Dendritic cell treated with granulocyte-macrophage colony-stimulating factor and Interleukin-4, amounts not matched to agents 40 ng/mL and 50 ng/mL, for 4 days (primary cell): ENCODE results near the gene EFHD2.

Source experiments
- H3K27ac Mint-ChIP-seq: one replicate; pipeline ENCODE4 v1.8.0; 2022; ENCODE audit warnings: mild to moderate bottlenecking, mixed read lengths
- H3K27me3 Mint-ChIP-seq: one replicate; pipeline ENCODE4 v1.8.0; 2022; ENCODE audit warnings: mild to moderate bottlenecking, mixed read lengths
- H3K36me3 Mint-ChIP-seq: one replicate; pipeline ENCODE4 v1.8.0; 2022; ENCODE audit warnings: low read depth, mixed read lengths
- H3K4me1 Mint-ChIP-seq: one replicate; pipeline ENCODE4 v1.8.0; 2022; ENCODE audit warnings: low read depth, mixed read lengths
- H3K4me3 Mint-ChIP-seq: one replicate; pipeline ENCODE4 v1.8.0; 2022; ENCODE audit warnings: mild to moderate bottlenecking, moderate library complexity, mixed read lengths
- H3K9me3 Mint-ChIP-seq: one replicate; pipeline ENCODE4 v1.8.0; 2022; ENCODE audit warnings: mixed read lengths
- intact Hi-C: fragments of 100-400 bp; cut with micrococcal nuclease; formaldehyde crosslinking; loops from one replicate; pipeline ENCODE4 v1.15.0; 2022

Gene EFHD2

GRCh38 chr1:15412175-15412800, 2.6 kb downstream of the EFHD2 start:
- Mint-ChIP-seq H3K27me3 (peaks cover 9% of the 10 kb centered on the region), H3K36me3 (peaks cover 78% of the 10 kb centered on the region)

GRCh38 chr1:15412843-15413242, 3.2 kb downstream of the EFHD2 start:
- intact Hi-C loops = no loop called here
- H3K36me3 Mint-ChIP-seq = peaks cover 84% of the 10 kb centered on the region
- H3K27ac Mint-ChIP-seq = peak overlapping the region; percentile 97
- H3K4me1 Mint-ChIP-seq = peaks cover 64% of the 10 kb centered on the region
- H3K27me3 Mint-ChIP-seq = peaks cover 9% of the 10 kb centered on the region
- H3K4me3 Mint-ChIP-seq = peak overlapping the region; percentile 95
- no peaks in the 10 kb centered on the region for H3K9me3 Mint-ChIP-seq

More at GRCh38 chr1:15412175-15412800, 2.6 kb downstream of the EFHD2 start:
- no peaks in the 10 kb centered on the region for H3K9me3 Mint-ChIP-seq
- intact Hi-C loops = no loop called here
- H3K4me3 Mint-ChIP-seq = peak overlapping the region; percentile 95
- peak overlapping the region; percentile 97 for H3K27ac Mint-ChIP-seq
- H3K4me1 Mint-ChIP-seq = peaks cover 59% of the 10 kb centered on the region

DNA sequence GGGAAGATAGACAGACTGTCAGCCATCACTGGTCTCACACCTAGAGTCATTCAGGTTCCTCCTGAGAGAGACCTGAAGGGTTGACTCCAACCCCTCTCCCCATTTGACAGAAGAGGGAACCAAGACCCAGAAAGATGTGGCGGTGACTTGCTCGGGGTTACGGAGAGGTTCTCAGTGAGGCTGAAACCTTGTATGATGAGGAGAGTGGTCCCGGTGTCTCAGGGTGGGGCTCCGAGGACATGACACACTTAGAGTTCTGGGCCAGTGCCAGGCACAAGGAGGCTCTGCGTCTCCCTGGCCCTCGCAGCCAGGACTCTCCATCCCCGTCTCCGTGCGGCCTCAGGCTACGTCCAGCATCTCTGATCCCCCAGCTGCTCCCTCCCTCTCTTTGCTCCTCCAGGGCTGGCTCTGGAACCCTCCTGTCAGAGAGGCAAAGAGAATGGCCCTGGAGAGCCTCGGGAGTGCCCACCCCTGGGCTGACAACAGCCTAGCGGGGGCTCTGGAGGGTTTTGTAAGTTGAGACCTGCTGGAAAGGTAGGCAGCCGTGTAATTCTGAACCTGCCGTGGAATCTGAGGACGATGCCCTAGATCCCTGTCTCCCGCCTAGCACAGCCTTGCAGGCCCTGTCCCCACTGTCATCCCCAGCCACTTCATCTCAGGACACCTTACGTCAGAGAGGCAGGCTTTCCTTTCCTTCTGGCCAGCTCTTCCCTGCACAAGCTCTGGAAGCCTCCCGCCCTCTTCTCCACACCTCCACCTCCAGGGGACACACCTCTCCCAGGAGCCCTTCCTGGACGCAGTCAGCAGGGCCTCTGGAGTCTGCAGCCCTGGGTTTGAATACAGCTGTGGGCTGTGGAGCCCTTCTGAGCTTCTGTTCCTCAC, 4.1 kb downstream of the EFHD2 start:
- Mint-ChIP-seq H3K27ac (peak overlapping the region; percentile 97), H3K4me3 (peak overlapping the region; percentile 95), H3K27me3 (peaks cover 5% of the 10 kb centered on the region), H3K36me3 (peaks cover 89% of the 10 kb centered on the region), H3K4me1 (peaks cover 69% of the 10 kb centered on the region), H3K9me3 (no peaks in the 10 kb centered on the region)
- intact Hi-C loops = no loop called here

DNA sequence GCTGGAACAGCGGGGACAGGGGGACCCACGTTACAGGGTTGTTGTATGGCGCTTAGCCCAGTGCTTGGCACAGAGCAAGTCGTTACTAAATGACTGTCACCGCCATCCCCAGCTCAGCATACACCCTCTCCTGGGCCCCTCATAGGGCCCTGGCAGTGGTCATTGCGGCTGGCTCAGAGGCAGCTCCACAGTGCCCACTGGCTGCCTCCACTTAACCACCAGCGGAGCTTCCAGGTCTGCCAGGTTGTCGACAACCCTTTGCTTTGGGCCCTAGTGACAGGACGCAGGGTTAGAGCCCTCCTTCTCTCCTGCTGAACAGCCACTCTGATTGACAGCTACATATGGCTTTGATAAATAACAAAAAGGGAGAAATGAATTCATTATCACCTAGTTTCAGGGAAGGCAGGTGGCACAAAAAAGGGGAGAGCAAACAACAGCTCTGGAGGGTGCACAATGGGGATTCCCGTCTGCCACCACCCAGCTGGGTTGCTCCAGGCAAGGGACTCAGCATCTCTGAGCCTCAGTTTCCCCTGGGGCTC, 4.8 kb downstream of the EFHD2 start:
- peak overlapping the region; percentile 95 for H3K4me3 Mint-ChIP-seq

DNA sequence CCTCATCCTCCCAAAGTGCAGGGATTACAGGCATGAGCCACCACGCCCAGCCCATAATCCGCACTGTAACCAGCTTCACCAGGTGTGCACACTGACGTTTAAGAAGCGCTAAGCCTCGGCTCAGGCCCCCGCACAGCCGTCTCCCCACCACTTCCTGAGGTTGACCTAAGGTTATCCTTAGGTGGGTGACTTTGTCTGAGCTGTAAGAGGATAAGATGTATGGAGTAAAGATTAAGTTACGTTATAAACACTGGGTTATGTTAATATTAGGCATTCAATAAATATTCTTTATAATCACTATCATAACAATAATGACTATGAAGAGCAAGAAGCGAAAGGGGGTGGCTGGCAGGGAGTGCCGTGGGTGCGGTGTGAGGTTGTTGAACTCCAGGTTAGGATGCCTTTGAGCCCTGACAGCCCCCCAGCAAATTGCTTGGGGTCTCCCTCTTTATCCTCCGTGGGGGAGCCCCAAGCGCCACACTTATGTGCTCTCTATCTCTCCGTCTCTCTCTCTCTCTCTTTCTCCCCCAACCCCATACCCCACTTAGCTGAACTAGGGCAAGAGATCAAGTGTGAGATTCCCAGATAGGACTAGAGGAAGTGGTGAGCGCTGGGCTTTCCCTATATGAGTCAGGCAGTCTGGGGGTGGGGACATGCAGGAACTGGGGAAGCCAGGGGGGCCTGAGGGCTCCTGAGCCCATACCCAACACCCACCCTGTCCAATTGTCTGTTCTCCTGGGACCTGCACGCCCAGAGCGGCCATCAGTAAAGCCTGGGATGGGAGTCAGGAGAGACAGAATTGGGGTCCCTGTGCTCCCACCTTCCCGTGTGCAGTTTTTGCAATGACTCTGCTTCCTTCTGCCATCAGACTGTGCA, 7.6 kb downstream of the EFHD2 start:
- H3K27ac Mint-ChIP-seq = peak overlapping the region; percentile 97
- H3K9me3 Mint-ChIP-seq = no peaks in the 10 kb centered on the region
- H3K36me3 Mint-ChIP-seq = peaks cover 96% of the 10 kb centered on the region
- H3K4me1 Mint-ChIP-seq = peaks cover 90% of the 10 kb centered on the region
- no peaks in the 10 kb centered on the region for H3K27me3 Mint-ChIP-seq
- intact Hi-C loops = loop anchor here (2.0 to 5.0 kb wide), 3 partner anchors 14 to 88 kb away; no protein-coding TSS in a partner anchor
- peak overlapping the region; percentile 75 for H3K4me3 Mint-ChIP-seq

More for the DNA sequence above, 4.8 kb downstream of the EFHD2 start:
- H3K27ac Mint-ChIP-seq = peak overlapping the region; percentile 97
- H3K36me3 Mint-ChIP-seq = peaks cover 96% of the 10 kb centered on the region
- intact Hi-C loops = no loop called here
- H3K27me3 Mint-ChIP-seq = no peaks in the 10 kb centered on the region
- H3K9me3 Mint-ChIP-seq = no peaks in the 10 kb centered on the region
- H3K4me1 Mint-ChIP-seq = peaks cover 71% of the 10 kb centered on the region

- Mint-ChIP-seq H3K4me1 (peaks cover 90% of the 10 kb centered on the region), H3K27ac (peak overlapping the region; percentile 97), H3K9me3 (no peaks in the 10 kb centered on the region), H3K4me3 (peak overlapping the region; percentile 48), H3K27me3 (no peaks in the 10 kb centered on the region), H3K36me3 (peaks cover 96% of the 10 kb centered on the region)
- intact Hi-C loops = loop anchor here (5.0 kb wide), 1 partner anchor 77 kb away; no protein-coding TSS in a partner anchor
These were observed 9.3 kb downstream of the EFHD2 start for GRCh38 chr1:15418806-15419515.

- H3K27ac Mint-ChIP-seq = peak overlapping the region; percentile 69
- H3K36me3 Mint-ChIP-seq = peaks cover 96% of the 10 kb centered on the region
- no peaks in the 10 kb centered on the region for H3K9me3 Mint-ChIP-seq
- H3K27me3 Mint-ChIP-seq = no peaks in the 10 kb centered on the region
- peak overlapping the region; percentile 44 for H3K4me3 Mint-ChIP-seq
- H3K4me1 Mint-ChIP-seq = peaks cover 93% of the 10 kb centered on the region
- intact Hi-C loops = no loop called here
These were observed 11.3 kb downstream of the EFHD2 start for GRCh38 chr1:15420853-15421465.

DNA sequence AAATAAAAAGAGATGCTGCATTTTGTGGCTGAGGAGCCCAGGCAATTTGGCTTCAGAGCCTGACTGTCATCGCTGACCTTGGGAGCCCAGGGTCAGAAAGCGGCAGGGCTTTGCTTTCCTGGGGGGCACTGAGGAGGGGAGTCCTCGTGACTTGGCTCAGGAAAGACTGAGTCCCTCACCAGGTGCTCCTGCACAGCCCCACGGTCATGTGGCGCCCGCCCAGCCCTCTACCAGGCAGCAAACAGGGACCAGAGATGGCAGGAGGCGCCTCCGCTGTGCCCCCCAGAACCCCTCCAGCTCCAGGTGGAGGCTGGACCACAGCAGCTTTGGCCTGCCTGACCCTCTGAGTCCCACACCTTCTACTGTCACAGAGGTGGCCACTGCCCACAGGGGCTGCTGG, 13.2 kb downstream of the EFHD2 start:
- Mint-ChIP-seq H3K36me3 (peaks cover 96% of the 10 kb centered on the region), H3K4me1 (peaks cover 93% of the 10 kb centered on the region), H3K4me3 (no peak overlapping the region), H3K27me3 (no peaks in the 10 kb centered on the region), H3K9me3 (no peaks in the 10 kb centered on the region), H3K27ac (peak overlapping the region; percentile 77)
- intact Hi-C loops = no loop called here

- peak overlapping the region; percentile 77 for H3K27ac Mint-ChIP-seq
- no peak overlapping the region for H3K4me3 Mint-ChIP-seq
- no peaks in the 10 kb centered on the region for H3K9me3 Mint-ChIP-seq
- intact Hi-C loops = no loop called here
- no peaks in the 10 kb centered on the region for H3K27me3 Mint-ChIP-seq
- peaks cover 98% of the 10 kb centered on the region for H3K4me1 Mint-ChIP-seq
- peaks cover 100% of the 10 kb centered on the region for H3K36me3 Mint-ChIP-seq
These were observed 13.8 kb downstream of the EFHD2 start for GRCh38 chr1:15423355-15424077.

DNA sequence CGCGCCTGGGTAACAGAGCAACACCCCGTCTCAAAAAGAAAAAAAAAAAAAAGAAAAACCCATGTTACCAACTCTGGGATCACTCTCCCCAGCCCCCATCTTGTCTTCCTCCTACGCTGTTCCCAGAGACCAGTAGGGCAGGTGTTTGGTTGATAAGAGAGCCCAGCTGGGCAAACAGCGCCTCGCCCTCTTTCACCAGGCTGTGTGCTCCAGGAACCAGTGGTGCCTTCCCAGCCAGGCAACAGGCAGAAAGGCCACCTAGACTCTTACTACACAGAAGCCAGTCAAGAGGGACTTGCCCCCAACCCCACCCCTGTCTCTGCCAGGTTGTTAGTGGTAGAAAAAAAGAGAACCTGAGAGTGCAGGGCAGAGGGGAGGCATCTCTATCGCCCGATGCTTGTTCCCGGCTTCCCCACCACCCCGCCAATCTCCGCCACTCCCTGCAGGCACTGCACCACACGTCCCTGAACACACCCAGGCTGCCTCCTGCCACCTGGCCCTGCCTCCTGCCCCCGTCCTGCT, 14.5 kb downstream of the EFHD2 start:
- H3K27ac Mint-ChIP-seq = peak overlapping the region; percentile 77
- H3K9me3 Mint-ChIP-seq = no peaks in the 10 kb centered on the region
- H3K4me3 Mint-ChIP-seq = no peak overlapping the region
- peaks cover 96% of the 10 kb centered on the region for H3K4me1 Mint-ChIP-seq
- peaks cover 100% of the 10 kb centered on the region for H3K36me3 Mint-ChIP-seq
- intact Hi-C loops = no loop called here
- H3K27me3 Mint-ChIP-seq = no peaks in the 10 kb centered on the region

GRCh38 chr1:15424981-15425380, 15.3 kb downstream of the EFHD2 start:
- Mint-ChIP-seq H3K9me3 (no peaks in the 10 kb centered on the region), H3K4me1 (peaks cover 96% of the 10 kb centered on the region), H3K36me3 (peaks cover 100% of the 10 kb centered on the region), H3K4me3 (no peak overlapping the region), H3K27me3 (no peaks in the 10 kb centered on the region), H3K27ac (peak overlapping the region; percentile 77)
- intact Hi-C loops = no loop called here

DNA sequence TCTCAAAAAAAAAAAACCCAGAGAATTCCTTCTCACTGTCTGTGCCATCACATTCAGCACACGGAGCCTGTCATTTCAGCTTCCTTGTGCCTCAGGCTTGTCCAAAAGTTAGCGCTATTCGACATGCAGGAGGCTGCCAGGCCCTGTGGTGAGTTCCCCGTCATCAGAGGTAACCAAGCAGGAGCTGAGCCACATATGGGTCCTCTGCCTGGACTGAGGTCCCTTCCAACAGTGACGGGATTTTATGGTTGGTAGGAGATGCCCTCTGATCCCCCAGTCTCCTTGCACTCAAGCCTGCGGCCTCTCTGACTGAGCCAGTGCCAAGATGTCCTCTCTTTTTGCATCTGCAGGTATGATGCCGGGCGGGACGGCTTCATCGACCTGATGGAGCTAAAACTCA, 15.8 kb downstream of the EFHD2 start:
- Mint-ChIP-seq H3K9me3 (no peaks in the 10 kb centered on the region), H3K4me3 (no peak overlapping the region), H3K4me1 (peaks cover 96% of the 10 kb centered on the region), H3K27me3 (no peaks in the 10 kb centered on the region), H3K27ac (peak overlapping the region; percentile 74), H3K36me3 (peaks cover 100% of the 10 kb centered on the region)
- intact Hi-C loops = no loop called here
